ENCODE data around the gene WDR41.

Gene WDR41

DNA sequence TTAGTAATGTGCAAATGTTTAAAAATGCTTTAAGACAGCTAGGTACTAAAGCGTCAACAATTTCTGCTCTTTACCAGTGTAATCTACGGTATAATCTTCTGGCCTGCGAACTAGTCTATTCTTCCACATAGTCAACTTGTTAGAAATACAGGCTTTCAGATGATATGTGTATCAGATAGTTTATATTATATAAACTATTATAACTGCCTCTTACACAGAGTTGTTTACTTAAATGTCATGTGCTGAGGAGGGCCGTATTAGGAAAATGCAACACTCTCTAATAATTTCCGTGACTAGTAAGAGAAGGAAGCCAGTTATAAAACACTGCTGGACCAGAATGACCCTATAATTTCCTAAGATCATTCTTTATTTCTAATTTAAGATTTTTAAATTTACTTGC lies 63.6 kb downstream of the WDR41 start:
- no peak overlapping the region for H3K4me3 ChIP-seq (replicated peaks; ENCODE audit: low read depth, low read length)
- DNase-seq (ENCODE audit: low read depth): no peak
- TF ChIP-seq, protein P1, sequence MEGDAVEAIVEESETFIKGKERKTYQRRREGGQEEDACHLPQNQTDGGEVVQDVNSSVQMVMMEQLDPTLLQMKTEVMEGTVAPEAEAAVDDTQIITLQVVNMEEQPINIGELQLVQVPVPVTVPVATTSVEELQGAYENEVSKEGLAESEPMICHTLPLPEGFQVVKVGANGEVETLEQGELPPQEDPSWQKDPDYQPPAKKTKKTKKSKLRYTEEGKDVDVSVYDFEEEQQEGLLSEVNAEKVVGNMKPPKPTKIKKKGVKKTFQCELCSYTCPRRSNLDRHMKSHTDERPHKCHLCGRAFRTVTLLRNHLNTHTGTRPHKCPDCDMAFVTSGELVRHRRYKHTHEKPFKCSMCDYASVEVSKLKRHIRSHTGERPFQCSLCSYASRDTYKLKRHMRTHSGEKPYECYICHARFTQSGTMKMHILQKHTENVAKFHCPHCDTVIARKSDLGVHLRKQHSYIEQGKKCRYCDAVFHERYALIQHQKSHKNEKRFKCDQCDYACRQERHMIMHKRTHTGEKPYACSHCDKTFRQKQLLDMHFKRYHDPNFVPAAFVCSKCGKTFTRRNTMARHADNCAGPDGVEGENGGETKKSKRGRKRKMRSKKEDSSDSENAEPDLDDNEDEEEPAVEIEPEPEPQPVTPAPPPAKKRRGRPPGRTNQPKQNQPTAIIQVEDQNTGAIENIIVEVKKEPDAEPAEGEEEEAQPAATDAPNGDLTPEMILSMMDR (IDR thresholded peaks at IDR 0.05; ENCODE audit: low read length, missing control alignments): no peak

DNA sequence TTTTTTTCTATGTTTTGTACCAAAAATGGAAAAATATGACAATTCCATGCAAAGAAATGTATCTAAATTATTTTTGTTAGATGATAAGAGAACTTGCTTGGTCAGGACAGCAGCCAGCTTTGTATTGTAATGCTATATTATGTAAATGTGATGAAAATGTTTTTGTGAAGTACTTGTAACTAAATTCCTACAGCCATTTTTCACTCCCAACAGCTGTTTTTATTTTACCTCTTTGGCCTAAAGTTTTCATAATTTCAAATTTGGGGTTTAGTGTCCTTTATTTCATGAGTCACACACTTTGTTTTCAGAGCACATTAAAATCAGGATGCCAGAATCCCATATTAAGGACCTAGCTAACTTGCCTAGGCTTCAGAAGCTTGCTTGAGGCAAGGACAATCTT lies 64.1 kb downstream of the WDR41 start:
- H3K4me3 ChIP-seq (replicated peaks; ENCODE audit: low read depth, low read length): no peak overlapping the region
- no peak for DNase-seq (ENCODE audit: low read depth)
- TF ChIP-seq, protein P1 (IDR thresholded peaks at IDR 0.05; ENCODE audit: low read length, missing control alignments): no peak

DNA sequence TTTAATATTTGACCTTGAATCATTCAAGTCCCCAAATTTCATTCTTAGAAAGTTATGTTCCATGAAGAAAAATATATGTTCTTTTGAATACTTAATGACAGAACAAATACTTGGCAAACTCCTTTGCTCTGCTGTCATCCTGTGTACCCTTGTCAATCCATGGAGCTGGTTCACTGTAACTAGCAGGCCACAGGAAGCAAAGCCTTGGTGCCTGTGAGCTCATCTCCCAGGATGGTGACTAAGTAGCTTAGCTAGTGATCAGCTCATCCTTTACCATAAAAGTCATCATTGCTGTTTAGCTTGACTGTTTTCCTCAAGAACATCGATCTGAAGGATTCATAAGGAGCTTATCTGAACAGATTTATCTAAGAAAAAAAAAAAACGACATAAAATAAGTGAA lies 65.4 kb downstream of the WDR41 start:
- peak; percentile 33 for DNase-seq (ENCODE audit: low read depth)
- TF ChIP-seq, protein P1 (IDR thresholded peaks at IDR 0.05; ENCODE audit: low read length, missing control alignments): no peak
- no peak overlapping the region for H3K4me3 ChIP-seq (replicated peaks; ENCODE audit: low read depth, low read length)

DNA sequence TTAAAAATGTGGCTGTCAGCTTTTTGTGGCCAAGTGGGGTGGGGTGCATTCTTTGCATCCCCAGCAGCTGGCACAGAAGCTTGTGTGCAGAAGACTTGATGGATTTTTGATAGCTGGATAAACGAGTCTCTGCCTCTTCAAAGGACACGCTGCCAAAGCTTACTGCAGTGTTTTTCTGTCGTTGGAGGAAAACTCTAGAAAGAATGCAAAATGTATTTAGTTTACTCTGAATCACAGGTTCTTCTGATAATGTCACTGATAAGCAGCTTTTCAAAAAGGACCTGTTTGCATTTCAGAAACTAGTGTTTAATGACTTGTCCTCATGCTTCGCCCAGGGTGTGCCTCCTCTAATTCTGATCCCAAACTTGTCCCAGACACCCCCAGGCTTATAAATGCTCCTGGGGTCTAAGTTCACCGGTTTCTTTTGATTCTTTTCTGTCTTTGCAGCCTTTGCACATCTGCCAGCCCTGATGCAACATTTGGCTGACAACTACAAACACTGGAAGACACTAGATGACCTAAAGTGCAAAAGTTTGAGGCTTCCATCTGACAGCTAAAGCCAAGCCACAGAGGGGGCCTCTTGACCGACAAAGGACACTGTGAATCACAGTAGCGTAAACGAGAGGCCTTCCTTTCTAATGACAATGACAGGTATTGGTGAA lies 66.0 kb downstream of the WDR41 start:
- H3K4me3 ChIP-seq (replicated peaks; ENCODE audit: low read depth, low read length): no peak overlapping the region
- no peak for DNase-seq (ENCODE audit: low read depth)
- TF ChIP-seq, protein P1 (IDR thresholded peaks at IDR 0.05; ENCODE audit: low read length, missing control alignments): no peak

DNA sequence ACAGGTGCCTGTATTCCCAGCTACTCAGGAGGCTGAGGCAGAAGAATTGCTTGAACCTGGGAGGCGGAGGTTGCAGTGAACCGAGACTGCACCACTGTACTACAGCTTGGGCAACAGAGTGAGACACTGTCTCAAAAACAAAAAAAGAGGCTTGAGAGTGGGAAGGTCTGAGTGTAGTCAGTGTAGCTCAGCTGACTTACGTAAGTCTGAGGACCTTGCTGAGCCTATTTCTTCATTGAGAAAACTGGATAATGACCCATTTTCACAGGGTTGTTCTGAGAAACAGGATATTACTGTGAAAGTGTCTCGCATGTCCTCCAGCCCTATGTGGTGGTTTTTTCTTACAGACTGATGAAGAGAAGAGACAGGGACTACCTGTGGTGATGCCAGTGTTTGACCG lies 66.7 kb downstream of the WDR41 start:
- H3K4me3 ChIP-seq (replicated peaks; ENCODE audit: low read depth, low read length): no peak overlapping the region
- DNase-seq (ENCODE audit: low read depth): no peak
- TF ChIP-seq, protein P1 (IDR thresholded peaks at IDR 0.05; ENCODE audit: low read length, missing control alignments): no peak

DNA sequence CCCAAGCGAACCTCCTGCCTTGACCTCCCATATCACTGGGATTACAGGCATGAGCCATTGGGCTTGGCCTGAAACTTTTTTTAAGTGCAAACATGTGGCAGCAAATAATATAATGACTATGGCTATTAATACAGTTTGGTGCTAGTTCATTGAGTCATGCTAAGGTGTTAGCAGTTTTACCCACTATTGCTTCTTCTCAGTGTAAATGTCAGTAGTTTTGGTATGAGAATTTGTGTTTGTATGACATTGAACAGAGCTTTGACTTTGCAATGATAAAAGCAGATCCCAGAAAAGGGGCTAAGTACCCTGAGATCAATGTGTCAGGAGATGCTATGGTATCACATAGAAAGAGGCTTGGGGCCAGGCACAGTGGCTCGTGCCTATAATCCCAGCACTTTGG lies 67.2 kb downstream of the WDR41 start:
- H3K4me3 ChIP-seq (replicated peaks; ENCODE audit: low read depth, low read length): no peak overlapping the region
- TF ChIP-seq, protein P1 (IDR thresholded peaks at IDR 0.05; ENCODE audit: low read length, missing control alignments): no peak
- DNase-seq (ENCODE audit: low read depth): no peak
